ENCODE measurements around the gene MNX1. TPM values are rescaled to one million over a fixed set of nuclear protein-coding genes. Genes with fewer than 3 reads are reported as not detected.

The MNX1 gene
- total and polyA plus RNA-seq, 9 of the 15 experiments (the other 6 are each of a cell fraction or from before 2014, with no cell fraction given): 0.15 to 8.0 (median 1.4) TPM

DNA sequence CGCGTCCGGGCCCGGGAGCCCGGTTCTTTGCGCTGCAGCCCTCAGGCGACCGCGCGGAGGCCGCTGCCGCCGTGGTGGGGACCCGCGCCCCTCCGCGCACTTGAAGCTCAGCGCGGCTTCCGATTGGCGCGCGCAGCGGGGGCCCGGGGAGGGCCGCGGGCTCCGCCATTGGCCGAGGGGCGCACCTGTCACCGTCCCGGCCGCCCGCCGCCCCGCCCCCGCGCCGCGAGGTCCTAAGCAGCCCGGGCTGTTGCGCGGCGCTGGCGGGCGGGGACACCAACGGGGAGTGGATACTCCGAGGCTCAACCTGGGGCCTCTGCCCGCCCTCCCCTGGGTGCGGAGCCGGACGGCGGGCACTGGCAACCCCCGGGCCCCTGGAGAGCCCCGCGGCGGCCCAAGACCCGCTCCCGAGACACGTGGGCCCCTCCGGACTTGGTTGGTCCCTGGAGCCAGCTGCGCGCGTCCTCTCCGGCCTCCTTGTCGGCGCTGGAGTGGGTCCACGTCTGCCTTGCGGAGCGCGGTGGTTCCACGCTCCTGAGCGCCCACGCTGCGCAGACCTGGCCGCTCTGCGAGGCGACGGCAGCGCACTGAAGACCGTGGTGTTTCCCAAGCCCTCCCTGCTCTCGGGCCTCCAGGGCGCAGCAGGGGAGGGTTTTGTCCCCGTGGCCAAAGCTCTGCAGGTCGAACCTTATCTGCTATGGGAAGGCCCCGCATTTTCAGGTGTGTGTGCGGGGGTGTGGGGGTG lies at the start of gene MNX1 (continued):
- TF ChIP-seq, protein P1, sequence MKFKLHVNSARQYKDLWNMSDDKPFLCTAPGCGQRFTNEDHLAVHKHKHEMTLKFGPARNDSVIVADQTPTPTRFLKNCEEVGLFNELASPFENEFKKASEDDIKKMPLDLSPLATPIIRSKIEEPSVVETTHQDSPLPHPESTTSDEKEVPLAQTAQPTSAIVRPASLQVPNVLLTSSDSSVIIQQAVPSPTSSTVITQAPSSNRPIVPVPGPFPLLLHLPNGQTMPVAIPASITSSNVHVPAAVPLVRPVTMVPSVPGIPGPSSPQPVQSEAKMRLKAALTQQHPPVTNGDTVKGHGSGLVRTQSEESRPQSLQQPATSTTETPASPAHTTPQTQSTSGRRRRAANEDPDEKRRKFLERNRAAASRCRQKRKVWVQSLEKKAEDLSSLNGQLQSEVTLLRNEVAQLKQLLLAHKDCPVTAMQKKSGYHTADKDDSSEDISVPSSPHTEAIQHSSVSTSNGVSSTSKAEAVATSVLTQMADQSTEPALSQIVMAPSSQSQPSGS (CRISPR knock-in tag; IDR thresholded peaks at IDR 0.05): 0 out of 2 replicates have a peak, but pooled peaks have one; percentile 19
- TF ChIP-seq JUND (IDR thresholded peaks at IDR 0.05; ENCODE audit: borderline replicate concordance, low read depth, low read length) (no peak), JUND (tag; IDR thresholded peaks at IDR 0.05; ENCODE audit: borderline replicate concordance, low read depth, low read length) (no peak; the same call in 2 of the 3 replicates), ZNF592 (IDR thresholded peaks at IDR 0.05) (no peak; the same call in 1 of the 2 replicates), RFX1 (IDR thresholded peaks at IDR 0.05) (no peak), XRCC5 (IDR thresholded peaks at IDR 0.05; ENCODE audit: low read depth, low read length) (no peak), TAF15 (IDR thresholded peaks at IDR 0.05; ENCODE audit: low read depth, low read length) (no peak), MEIS2 (IDR thresholded peaks at IDR 0.05; ENCODE audit: partially characterized antibody) (peak; percentile 54), CHAMP1 (IDR thresholded peaks at IDR 0.05) (no peak), SPI1 (IDR thresholded peaks at IDR 0.05; ENCODE audit: borderline replicate concordance, low read depth, low read length) (no peak), POLR2AphosphoS2 (IDR thresholded peaks at IDR 0.05; ENCODE audit: low read length) (no peak), RBM15 (IDR thresholded peaks at IDR 0.05; ENCODE audit: insufficient read depth, low read length) (no peak), TAL1 (IDR thresholded peaks at IDR 0.05) (no peak), ZNF444 (CRISPR knock-in tag; IDR thresholded peaks at IDR 0.05) (no peak), TRIM28 (IDR thresholded peaks at IDR 0.05) (no peak), PYGO2 (tag; IDR thresholded peaks at IDR 0.05) (no peak), STAT5A (IDR thresholded peaks at IDR 0.05; ENCODE audit: borderline replicate concordance, low read length) (no peak), GATA2 (CRISPR knock-in tag; IDR thresholded peaks at IDR 0.05) (no peak), L3MBTL2 (IDR thresholded peaks at IDR 0.05) (peak; percentile 82)
- TF ChIP-seq, protein P2, sequence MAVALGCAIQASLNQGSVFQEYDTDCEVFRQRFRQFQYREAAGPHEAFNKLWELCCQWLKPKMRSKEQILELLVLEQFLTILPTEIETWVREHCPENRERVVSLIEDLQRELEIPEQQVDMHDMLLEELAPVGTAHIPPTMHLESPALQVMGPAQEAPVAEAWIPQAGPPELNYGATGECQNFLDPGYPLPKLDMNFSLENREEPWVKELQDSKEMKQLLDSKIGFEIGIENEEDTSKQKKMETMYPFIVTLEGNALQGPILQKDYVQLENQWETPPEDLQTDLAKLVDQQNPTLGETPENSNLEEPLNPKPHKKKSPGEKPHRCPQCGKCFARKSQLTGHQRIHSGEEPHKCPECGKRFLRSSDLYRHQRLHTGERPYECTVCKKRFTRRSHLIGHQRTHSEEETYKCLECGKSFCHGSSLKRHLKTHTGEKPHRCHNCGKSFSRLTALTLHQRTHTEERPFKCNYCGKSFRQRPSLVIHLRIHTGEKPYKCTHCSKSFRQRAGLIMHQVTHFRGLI (CRISPR knock-in tag; IDR thresholded peaks at IDR 0.05): no peak
